GM12865 (cell line): ENCODE data around the gene MEGF11.

Source experiments
- DNase-seq: peaks from one replicate; pipeline ENCODE4 v3.0.0; 2010; ENCODE audit warnings: low read depth
- H3K4me3 ChIP-seq: 2 replicates; pipeline ENCODE4 v1.5.1; 2011; ENCODE audit warnings: mild to moderate bottlenecking, low read depth, low read length, control low read depth
- CTCF ChIP-seq: IDR thresholded peaks from 2 replicates; pipeline ENCODE4 v1.5.1; 2011; ENCODE audit warnings: low read length, control low read depth, low read depth, inconsistent platforms; ENCODE audit not compliant: insufficient read depth; ENCODE audit errors: missing control alignments

MEGF11 gene

GRCh38 chr15:65893060-65893459, 360.5 kb downstream of the MEGF11 start:
- TF ChIP-seq CTCF, result no peak
- DNase-seq, result no peak
- no peak overlapping the region for H3K4me3 ChIP-seq

GRCh38 chr15:65888981-65889380, 364.6 kb downstream of the MEGF11 start:
- no peak for TF ChIP-seq CTCF
- DNase-seq, result no peak
- no peak overlapping the region for H3K4me3 ChIP-seq

GRCh38 chr15:65887565-65887964, 366.0 kb downstream of the MEGF11 start:
- H3K4me3 ChIP-seq, result no peak overlapping the region
- TF ChIP-seq CTCF, result no peak
- DNase-seq, result no peak

- no peak for TF ChIP-seq CTCF
- no peak for DNase-seq
Measured at GRCh38 chr15:65885668-65886218, 367.8 kb downstream of the MEGF11 start.

GRCh38 chr15:65884511-65884910, 369.0 kb downstream of the MEGF11 start:
- H3K4me3 ChIP-seq, result no peak overlapping the region
- DNase-seq, result no peak
- TF ChIP-seq CTCF, result no peak

More at GRCh38 chr15:65885668-65886218, 367.8 kb downstream of the MEGF11 start:
- no peak overlapping the region for H3K4me3 ChIP-seq

GRCh38 chr15:65883571-65883970, 370.0 kb downstream of the MEGF11 start:
- no peak for TF ChIP-seq CTCF
- DNase-seq, result no peak
- no peak overlapping the region for H3K4me3 ChIP-seq

GRCh38 chr15:65881766-65882434, 371.6 kb downstream of the MEGF11 start:
- H3K4me3 ChIP-seq, result no peak overlapping the region
- TF ChIP-seq CTCF, result no peak
- peak; percentile 18 for DNase-seq
